C4-2B (cell line): ENCODE data around the gene MANEAL.

Experiments
- H3K27ac ChIP-seq: fragments of 450-650 bp; 2 replicates; pipeline ENCODE4 v1.5.1; 2017
- ZFX ChIP-seq: fragments of 450-650 bp; IDR thresholded peaks from 2 replicates; pipeline ENCODE4 v1.6.1; 2017
- TF ChIP-seq, protein P1 (sequence below): fragments of 450-650 bp; conservative IDR thresholded peaks from 2 replicates; pipeline ENCODE4 v1.5.1; 2017; ENCODE audit warnings: mild to moderate bottlenecking

MANEAL gene

GRCh38 chr1:37831809-37832208 is 38.2 kb downstream of the MANEAL start:
- no peak for TF ChIP-seq ZFX
- TF ChIP-seq, protein P1, sequence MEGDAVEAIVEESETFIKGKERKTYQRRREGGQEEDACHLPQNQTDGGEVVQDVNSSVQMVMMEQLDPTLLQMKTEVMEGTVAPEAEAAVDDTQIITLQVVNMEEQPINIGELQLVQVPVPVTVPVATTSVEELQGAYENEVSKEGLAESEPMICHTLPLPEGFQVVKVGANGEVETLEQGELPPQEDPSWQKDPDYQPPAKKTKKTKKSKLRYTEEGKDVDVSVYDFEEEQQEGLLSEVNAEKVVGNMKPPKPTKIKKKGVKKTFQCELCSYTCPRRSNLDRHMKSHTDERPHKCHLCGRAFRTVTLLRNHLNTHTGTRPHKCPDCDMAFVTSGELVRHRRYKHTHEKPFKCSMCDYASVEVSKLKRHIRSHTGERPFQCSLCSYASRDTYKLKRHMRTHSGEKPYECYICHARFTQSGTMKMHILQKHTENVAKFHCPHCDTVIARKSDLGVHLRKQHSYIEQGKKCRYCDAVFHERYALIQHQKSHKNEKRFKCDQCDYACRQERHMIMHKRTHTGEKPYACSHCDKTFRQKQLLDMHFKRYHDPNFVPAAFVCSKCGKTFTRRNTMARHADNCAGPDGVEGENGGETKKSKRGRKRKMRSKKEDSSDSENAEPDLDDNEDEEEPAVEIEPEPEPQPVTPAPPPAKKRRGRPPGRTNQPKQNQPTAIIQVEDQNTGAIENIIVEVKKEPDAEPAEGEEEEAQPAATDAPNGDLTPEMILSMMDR: no peak
- H3K27ac ChIP-seq: no peak overlapping the region

GRCh38 chr1:37836788-37837187 is 43.1 kb downstream of the MANEAL start:
- no peak overlapping the region for H3K27ac ChIP-seq
- TF ChIP-seq, protein P1: no peak
- TF ChIP-seq ZFX: no peak

DNA sequence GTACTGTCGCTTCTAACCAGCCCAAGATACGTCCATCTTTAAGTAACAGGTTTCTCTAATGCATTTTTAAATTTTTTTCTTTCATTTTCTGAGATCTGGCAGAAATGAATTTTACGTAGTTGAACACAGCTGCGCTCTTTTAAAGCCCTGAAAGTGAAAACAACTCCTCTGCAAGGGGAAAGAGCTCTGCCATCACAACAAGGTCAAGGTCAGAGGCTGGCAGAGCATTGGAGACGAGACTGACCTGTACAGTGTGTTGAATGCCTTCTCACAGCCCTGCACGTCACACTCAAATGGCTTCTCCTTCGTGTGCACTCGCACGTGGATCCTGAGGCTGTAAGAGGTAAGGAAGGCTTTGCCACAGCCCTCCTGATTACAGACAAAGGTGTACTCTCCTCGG is 46.0 kb downstream of the MANEAL start:
- no peak overlapping the region for H3K27ac ChIP-seq
- TF ChIP-seq, protein P1: no peak
- TF ChIP-seq ZFX: no peak

GRCh38 chr1:37840711-37841110 is 47.1 kb downstream of the MANEAL start:
- H3K27ac ChIP-seq: no peak overlapping the region

GRCh38 chr1:37841652-37842051 is 48.0 kb downstream of the MANEAL start:
- no peak overlapping the region for H3K27ac ChIP-seq
- TF ChIP-seq, protein P1: no peak
- no peak for TF ChIP-seq ZFX

More at GRCh38 chr1:37840711-37841110, 47.1 kb downstream of the MANEAL start:
- TF ChIP-seq ZFX: no peak
- TF ChIP-seq, protein P1: no peak

DNA sequence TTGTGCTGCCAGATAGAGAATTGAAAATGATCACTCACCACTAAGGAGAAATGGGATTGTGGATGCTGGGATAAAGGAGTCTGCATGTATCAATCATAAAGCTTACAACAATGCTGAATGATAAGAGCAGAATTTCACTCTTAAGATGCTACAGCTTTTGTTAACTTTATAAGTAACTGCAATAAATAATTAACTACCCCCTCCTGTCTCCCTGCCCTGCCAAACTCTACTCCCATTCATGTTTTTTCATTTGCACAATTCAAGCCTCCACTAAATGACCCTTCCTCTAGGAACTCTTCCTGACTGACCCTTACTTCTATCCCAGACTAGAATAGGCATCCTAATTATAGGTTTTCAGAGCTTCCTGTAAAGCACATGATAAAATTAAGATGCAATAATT is 50.9 kb downstream of the MANEAL start:
- TF ChIP-seq ZFX: no peak
- TF ChIP-seq, protein P1: no peak
- H3K27ac ChIP-seq: no peak overlapping the region

- no peak overlapping the region for H3K27ac ChIP-seq
- TF ChIP-seq, protein P1: no peak
- TF ChIP-seq ZFX: no peak
Measured at GRCh38 chr1:37845049-37845646, 51.5 kb downstream of the MANEAL start.
